HL-60 (cell line): ENCODE measurements around the gene CNMD.

ENCODE experiments used
- GABPA ChIP-seq: IDR thresholded peaks from 2 replicates; pipeline ENCODE4 v1.6.1; 2012; ENCODE audit warnings: low read depth
- POLR2AphosphoS5 ChIP-seq: IDR thresholded peaks from 2 replicates; pipeline ENCODE4 v1.6.1; 2012; ENCODE audit warnings: low read depth
- SPI1 ChIP-seq: IDR thresholded peaks from 2 replicates; pipeline ENCODE4 v1.6.1; 2012; ENCODE audit warnings: low read depth, mild to moderate bottlenecking, borderline replicate concordance
- TF ChIP-seq, protein P1 (sequence below): IDR thresholded peaks from one replicate; pipeline ENCODE4 v1.5.1; 2011; ENCODE audit warnings: low read length, control low read depth, inconsistent platforms; ENCODE audit not compliant: insufficient read depth
- TF ChIP-seq, protein P2 (sequence below): IDR thresholded peaks from 2 replicates; pipeline ENCODE4 v1.6.1; 2012; ENCODE audit warnings: low read depth; ENCODE audit not compliant: insufficient replicate concordance

DNA sequence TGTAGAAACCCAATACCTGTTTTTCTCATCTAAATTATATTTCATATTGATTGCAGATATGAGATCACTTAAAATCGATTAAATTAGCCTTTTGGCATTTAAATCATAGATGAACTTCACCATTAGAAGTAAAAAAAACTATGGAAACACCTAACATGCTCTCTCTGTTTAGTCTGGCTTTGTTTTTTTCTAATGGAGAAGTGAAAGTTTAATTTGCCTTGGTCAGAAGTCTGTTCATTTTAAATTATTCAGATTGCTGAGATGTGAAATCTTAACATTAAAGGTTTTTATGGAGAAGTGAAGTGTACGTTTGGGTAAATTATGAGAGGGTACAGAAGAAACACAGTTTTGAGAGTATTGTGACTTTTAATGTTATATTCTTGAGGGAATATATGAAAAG lies 80.3 kb downstream of the CNMD start:
- TF ChIP-seq, protein P1, sequence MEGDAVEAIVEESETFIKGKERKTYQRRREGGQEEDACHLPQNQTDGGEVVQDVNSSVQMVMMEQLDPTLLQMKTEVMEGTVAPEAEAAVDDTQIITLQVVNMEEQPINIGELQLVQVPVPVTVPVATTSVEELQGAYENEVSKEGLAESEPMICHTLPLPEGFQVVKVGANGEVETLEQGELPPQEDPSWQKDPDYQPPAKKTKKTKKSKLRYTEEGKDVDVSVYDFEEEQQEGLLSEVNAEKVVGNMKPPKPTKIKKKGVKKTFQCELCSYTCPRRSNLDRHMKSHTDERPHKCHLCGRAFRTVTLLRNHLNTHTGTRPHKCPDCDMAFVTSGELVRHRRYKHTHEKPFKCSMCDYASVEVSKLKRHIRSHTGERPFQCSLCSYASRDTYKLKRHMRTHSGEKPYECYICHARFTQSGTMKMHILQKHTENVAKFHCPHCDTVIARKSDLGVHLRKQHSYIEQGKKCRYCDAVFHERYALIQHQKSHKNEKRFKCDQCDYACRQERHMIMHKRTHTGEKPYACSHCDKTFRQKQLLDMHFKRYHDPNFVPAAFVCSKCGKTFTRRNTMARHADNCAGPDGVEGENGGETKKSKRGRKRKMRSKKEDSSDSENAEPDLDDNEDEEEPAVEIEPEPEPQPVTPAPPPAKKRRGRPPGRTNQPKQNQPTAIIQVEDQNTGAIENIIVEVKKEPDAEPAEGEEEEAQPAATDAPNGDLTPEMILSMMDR = no peak
- no peak for TF ChIP-seq POLR2AphosphoS5
- no peak for TF ChIP-seq SPI1
- TF ChIP-seq GABPA = no peak
- TF ChIP-seq, protein P2, sequence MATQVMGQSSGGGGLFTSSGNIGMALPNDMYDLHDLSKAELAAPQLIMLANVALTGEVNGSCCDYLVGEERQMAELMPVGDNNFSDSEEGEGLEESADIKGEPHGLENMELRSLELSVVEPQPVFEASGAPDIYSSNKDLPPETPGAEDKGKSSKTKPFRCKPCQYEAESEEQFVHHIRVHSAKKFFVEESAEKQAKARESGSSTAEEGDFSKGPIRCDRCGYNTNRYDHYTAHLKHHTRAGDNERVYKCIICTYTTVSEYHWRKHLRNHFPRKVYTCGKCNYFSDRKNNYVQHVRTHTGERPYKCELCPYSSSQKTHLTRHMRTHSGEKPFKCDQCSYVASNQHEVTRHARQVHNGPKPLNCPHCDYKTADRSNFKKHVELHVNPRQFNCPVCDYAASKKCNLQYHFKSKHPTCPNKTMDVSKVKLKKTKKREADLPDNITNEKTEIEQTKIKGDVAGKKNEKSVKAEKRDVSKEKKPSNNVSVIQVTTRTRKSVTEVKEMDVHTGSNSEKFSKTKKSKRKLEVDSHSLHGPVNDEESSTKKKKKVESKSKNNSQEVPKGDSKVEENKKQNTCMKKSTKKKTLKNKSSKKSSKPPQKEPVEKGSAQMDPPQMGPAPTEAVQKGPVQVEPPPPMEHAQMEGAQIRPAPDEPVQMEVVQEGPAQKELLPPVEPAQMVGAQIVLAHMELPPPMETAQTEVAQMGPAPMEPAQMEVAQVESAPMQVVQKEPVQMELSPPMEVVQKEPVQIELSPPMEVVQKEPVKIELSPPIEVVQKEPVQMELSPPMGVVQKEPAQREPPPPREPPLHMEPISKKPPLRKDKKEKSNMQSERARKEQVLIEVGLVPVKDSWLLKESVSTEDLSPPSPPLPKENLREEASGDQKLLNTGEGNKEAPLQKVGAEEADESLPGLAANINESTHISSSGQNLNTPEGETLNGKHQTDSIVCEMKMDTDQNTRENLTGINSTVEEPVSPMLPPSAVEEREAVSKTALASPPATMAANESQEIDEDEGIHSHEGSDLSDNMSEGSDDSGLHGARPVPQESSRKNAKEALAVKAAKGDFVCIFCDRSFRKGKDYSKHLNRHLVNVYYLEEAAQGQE = no peak
